HG03103 (cell line): ENCODE results near the gene ZFHX3.

Experiments used
- ATAC-seq: cut with Tn5 transposase; IDR thresholded peaks from one replicate; pipeline ENCODE4 v1.9.1; 2021; ENCODE audit warnings: low read depth; ENCODE audit not compliant: unreplicated experiment

ZFHX3 gene

DNA sequence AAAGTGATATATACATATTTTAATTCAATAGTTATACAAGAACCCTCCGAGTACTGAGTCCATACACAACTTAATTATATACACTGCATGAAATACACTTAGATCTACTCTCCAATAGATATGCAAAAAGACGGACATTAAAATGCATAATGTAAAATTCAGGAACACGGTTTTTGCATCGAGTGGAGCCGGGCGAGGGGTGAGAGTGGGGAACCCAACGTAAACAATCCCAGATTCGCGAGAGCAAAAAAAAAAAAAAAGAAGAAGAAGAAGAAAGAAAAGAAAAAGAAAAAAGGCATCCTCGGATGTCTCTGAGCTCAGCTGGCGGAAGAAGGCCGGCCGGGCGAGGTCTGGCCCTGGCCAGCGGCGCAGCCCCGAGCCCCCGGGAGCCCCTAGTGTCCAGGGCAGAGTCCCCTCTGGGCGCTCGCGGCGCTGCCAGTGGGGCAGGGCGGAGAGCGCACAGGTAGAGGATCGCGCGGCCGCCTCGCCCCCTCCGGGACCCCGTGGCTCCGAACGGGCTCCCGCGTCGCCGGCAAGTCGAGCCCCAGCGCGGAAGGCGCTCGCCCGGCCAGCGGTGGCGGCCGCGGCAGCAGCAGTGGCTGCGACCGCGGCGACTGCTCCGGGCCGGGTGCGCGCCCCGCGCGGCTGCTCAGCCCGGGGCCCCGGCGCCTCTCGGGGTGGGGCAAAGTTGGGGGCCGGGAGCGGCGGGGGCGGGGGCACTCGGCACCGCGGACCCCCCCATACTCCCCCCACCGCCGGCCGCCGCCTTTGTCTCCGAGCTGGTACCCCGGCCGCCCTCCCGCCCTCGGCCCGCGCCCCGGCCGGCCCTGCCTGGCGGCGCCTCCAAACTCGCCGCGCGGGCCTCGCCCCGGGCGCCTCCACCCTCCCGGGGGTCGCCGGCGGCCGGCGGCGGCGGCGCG lies 9.6 kb upstream of the ZFHX3 start:
- ATAC-seq: peak; percentile 44

- no peak for ATAC-seq
These were observed 9.0 kb upstream of the ZFHX3 start for GRCh38 chr16:73056921-73057290.

DNA sequence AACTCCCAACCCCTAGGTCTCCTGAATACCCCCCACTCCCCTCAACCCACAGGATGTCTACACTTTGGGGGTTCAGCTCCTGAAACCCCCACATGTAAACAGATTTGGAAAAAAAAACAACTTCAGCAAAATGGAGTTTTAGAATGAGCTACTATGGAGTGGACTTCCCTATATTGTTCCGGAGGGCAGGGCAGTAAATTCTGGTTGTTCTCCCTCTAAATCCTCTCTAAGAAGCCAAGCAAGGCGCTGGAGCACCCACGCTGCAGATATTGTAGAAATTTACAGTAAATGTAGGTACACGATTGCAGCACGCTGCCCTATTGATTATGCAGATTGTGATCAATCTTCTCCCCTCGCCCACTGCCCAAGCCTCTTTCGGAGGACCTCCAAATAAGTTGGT lies 8.5 kb upstream of the ZFHX3 start:
- ATAC-seq: no peak

DNA sequence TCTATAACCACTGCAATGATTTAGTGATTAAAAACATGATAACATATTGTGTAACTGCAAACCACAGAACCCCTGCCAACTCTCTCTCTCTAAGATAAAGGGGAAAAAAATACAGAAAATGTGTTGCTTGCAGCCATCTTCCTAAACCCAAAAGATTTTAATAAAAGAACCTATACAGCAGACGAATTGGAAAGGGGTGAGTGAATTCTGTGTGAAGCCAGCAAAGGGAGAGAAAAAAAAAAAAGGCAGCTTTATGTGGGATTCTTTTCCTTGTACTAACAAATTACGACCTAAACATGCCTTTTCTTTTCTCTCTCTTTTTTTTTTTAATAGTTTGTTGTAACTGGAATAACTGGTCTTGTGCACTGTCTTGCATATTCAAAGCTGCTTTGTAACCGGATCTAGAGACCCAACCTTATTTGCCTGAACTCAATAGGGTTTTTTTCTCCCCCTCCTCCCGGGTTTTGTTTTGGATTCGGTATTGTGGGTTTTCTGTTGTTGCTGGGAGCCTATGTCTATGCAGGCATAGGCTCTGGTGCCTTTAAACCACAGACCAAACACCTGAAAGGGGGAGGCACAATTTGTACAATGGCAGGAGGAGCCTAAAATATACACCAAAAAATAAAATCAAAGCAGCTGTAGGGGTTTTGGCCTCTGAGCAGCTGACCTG lies 7.0 kb upstream of the ZFHX3 start:
- no peak for ATAC-seq

DNA sequence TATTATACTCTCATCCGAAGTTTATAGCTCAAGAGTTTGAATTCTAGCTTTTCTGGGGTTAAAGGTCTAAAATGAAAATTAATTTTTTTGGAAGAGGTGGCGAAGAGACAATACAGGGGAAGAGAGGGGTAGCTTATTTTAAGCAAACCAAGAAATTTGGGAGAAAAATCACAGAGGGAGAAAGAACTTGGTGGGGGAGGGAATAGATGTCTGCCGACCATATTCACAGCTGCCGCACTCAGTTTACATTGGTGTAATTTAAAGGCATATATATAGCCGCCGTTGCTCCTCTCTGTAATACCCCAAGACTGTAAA lies 6.5 kb upstream of the ZFHX3 start:
- ATAC-seq: no peak

- ATAC-seq: no peak
These were observed 6.2 kb upstream of the ZFHX3 start for GRCh38 chr16:73054125-73054484.

- no peak for ATAC-seq
These were observed 5.6 kb upstream of the ZFHX3 start for GRCh38 chr16:73053364-73054124.

DNA sequence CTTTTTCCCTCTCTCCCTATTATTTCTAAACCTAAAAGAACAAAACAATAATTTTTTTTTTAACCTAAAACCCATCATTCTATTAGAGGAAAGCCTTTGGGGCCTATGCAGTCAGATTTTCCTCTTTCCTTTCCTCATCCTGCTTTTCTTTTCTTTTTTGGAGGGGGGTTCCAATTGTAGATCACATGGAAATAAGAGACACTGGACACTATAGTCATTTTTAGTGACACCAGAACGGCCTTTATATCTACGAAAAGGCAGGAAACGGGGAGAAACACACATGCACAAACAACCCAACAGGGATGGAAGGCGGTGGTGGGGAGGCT lies 5.1 kb upstream of the ZFHX3 start:
- ATAC-seq: no peak

GRCh38 chr16:73052576-73052975 lies 4.6 kb upstream of the ZFHX3 start:
- no peak for ATAC-seq

- ATAC-seq: no peak
These were observed 4.0 kb upstream of the ZFHX3 start for GRCh38 chr16:73051961-73052360.

GRCh38 chr16:73051226-73051625 lies 3.3 kb upstream of the ZFHX3 start:
- no peak for ATAC-seq

DNA sequence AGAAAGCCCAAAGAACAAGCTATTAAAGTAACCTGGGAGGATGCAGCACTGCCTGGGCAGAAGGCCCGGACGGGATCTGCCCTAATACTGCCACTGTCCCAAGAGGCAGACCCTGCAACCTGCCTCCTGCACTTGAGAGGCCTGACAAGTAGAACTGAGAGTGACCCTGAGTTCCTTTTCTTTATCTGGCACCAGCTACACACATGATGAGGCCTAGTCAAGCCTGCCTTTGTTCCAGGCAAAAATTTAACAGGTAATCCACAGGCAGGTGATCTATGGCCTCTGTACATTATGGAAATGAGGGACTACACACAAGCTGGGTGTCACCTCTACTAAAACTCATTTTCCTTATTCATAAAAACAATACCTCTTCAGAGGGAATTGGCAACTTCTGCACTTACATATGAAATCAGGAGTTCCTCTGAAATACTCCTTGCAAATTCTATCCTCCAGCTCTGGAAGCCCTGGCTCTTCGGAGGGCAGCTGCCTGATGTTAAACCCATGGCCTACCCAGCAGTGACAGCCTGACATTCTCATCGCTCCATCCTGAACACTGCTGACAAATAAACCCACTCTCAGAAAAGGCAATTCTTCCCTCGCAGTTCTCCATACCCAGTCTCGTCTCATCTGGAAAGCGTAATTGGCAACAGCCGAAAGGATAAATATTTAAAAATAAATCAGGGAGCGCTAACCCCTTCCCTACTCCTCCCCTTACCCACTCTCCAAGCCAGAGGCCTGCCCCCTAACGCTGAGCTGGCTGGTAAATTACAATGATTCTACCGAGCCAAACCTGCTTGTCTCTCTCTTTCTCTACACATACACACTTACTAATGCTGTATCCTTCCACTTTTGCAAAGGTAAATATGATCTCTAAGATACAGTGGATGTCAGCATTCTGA lies 2.5 kb upstream of the ZFHX3 start:
- no peak for ATAC-seq

DNA sequence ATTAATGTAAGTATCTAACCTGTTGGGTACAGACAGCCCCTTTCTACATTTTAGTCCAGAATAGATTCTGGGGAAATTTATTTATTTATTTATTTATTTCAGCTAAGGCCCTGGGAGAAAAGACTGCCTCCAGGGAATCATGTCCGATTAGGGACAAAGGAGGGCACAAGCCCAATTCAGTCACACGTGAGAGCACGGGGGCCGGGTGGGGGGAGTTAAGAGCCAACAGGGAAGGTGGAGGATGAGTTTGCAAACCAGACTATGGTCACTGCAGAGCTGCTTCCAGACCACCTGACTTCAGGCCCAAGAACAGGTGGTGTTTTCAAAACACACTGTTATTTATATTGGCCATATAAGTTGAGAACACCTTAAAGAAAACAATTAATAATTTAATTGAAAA lies 1.6 kb upstream of the ZFHX3 start:
- no peak for ATAC-seq

DNA sequence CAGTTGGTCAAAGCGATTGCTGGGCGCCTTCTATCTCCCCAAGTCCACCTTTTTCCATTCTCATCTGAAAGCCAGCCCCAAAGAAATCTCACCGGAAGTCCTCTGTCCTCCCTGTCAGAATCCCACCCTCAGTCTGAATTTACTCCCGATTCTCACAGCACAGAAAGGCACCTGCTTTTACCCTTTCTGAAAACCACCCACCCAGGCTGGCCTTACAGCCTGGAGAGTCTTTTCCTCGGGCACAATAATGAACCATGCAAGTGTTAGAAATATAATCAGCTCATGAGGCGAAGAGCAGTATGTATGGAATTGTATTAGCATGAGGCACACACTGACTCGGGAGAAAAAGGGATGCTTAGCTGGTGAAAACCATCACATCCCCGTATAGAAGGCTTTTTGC lies 1.2 kb upstream of the ZFHX3 start:
- ATAC-seq: no peak

DNA sequence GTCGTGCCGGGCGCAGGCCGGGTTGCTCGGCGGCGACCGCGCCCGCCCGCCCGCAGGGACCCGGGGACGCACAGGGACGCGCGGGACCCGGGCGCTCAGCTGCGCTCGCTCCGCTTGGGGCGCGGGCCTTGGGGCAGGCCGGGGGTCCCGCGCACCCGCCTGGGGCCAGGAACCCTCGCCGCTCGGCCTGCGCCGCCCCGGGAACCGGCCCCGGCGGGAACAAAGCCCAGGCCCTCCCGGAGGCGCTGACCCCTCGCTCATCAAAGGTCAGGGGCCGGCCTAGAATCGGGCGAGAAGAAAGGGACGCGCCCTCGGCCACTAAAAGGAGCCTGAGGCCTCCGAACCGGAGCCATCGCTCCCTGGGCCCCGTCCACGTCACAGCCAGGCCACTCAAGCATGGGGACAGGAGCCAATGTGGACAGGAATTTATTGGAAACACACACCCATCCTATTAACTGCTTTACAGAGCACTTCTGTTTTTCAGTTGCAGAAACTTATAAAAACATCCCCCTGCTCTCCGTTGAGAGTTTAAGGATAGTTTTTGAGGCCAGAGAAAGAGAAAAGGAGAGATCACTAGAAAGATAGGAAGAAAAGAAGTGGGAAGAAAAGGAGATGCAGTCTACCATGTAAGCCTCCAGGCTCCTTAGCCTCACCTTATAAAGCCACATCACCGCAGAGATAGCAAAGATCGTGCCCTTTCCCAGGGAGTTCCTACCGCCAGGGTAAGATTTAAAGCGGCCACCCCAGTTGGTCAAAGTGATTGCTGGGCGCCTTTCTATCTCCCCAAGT lies 558 bp upstream of the ZFHX3 start:
- no peak for ATAC-seq

DNA sequence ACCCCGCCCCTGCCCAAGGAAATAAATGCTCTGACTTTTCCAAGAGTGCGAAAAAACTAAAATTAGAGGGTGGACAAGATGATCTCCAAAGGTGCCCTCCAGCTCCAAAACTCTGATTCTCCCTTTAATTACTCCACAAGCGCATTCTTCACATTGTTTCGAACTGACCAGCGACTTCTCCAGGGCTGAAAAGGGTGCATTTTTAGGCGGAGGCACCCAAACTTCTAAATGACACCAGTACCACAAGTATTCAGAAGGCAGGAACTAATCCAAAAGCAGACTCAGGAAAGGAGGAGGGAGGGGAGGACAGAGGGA lies 750 bp downstream of the ZFHX3 start:
- ATAC-seq: no peak

DNA sequence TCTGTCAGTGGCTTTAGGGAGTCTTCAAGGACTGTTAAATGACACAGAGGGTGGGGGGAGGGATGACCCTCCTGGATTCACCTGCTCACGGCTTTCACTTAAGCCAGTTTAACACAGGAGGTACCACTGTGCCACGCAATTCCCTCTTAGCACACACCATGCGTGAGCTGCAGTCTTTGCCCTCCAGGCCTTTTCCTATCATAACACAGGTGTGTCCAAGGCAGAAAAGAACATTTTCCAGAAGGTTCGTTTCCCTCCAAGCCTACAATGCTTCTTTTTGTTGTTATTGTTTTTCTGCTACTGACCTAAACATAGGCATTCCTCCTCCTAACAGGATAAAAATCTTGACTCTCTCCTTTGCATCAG lies 1.1 kb downstream of the ZFHX3 start:
- no peak for ATAC-seq

DNA sequence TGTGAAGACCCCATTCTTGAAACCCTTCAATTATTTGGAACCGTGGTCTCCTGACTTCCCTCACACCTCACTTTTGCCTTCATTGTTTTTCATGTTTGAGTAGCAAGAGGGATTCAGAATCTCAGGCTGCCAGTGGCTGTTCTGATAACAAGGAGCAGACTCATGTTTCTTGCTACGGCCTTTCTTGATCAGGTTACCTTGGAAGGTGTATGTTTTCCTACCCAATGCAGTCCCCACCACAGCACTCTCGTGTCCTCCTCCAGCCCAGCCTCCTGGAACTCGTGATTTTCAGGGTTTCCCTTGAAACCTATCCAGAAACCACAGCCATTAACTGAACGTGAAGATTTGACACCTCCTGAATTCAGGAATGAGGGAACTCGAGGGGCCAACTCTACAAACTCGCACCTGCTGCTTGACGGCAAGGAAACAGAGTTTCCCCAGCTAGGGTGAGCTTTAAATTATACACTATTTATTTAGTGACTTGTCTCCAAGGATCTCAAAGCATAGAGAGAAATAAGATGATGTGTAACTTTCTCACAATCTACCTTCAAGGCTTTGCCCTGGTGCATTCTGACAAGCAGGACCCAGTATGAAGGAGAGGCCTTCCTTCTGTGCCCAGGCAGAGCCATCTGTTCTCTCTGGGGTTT lies 1.6 kb downstream of the ZFHX3 start:
- ATAC-seq: no peak

- ATAC-seq: no peak
These were observed 4.0 kb downstream of the ZFHX3 start for GRCh38 chr16:73043828-73044467.
